Measurements from ENCODE around the gene TMEM132C.

DNA sequence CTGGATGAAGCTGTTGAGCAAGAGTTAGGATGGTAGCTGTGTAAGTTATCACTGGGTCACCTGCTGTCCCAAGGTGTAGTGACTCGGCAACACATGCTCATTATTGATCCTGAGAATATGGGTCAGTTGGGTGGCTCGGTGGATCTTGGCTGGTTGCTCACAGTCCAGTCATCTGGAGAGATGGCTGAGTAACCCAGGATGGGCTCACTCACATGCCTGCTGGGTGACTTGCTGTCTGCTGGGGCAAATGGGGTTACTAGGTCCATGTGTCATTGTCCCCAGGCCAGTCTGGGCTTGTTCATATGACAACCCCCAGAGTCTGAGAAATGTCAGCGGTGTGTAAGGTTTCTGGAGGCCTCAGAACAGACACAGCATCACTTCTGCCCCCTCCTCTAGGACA lies 487.3 kb downstream of the TMEM132C start:
- TF ChIP-seq, protein P1, sequence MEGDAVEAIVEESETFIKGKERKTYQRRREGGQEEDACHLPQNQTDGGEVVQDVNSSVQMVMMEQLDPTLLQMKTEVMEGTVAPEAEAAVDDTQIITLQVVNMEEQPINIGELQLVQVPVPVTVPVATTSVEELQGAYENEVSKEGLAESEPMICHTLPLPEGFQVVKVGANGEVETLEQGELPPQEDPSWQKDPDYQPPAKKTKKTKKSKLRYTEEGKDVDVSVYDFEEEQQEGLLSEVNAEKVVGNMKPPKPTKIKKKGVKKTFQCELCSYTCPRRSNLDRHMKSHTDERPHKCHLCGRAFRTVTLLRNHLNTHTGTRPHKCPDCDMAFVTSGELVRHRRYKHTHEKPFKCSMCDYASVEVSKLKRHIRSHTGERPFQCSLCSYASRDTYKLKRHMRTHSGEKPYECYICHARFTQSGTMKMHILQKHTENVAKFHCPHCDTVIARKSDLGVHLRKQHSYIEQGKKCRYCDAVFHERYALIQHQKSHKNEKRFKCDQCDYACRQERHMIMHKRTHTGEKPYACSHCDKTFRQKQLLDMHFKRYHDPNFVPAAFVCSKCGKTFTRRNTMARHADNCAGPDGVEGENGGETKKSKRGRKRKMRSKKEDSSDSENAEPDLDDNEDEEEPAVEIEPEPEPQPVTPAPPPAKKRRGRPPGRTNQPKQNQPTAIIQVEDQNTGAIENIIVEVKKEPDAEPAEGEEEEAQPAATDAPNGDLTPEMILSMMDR (IDR thresholded peaks at IDR 0.05), result no peak
- TF ChIP-seq EZH2 (IDR thresholded peaks at IDR 0.05; ENCODE audit: borderline replicate concordance, insufficient read depth, low read depth, low read length, poor library complexity, severe bottlenecking), result no peak

All from B cell (primary cell).